GM12892 (cell line): ENCODE data around the gene ZNRF2.

Experiments
- DNase-seq: peaks from one replicate; pipeline ENCODE4 v3.0.0; 2011; ENCODE audit not compliant: insufficient read length
- FAIRE-seq: peaks from 2 replicates; lab custom pipeline; 2011; peaks lifted over from hg19 to GRCh38; lab: Jason Lieb, UNC
- POLR2A ChIP-seq: IDR thresholded peaks from 2 replicates; pipeline ENCODE4 v1.6.1; 2011; ENCODE audit warnings: low read depth, low read length, control low read depth
- POLR2AphosphoS5 ChIP-seq: IDR thresholded peaks from 2 replicates; pipeline ENCODE4 v1.6.1; 2011; ENCODE audit warnings: low read depth, low read length, control low read depth
- TAF1 ChIP-seq: IDR thresholded peaks from 2 replicates; pipeline ENCODE4 v1.6.1; 2011; ENCODE audit warnings: low read depth, mild to moderate bottlenecking, control low read depth, low read length, borderline replicate concordance

Gene ZNRF2

GRCh38 chr7:30344513-30344912, 60.1 kb downstream of the ZNRF2 start:
- TF ChIP-seq POLR2A (no peak), POLR2AphosphoS5 (no peak), TAF1 (no peak)
- FAIRE-seq, result peak; percentile 73
- DNase-seq, result no peak

GRCh38 chr7:30347226-30348082, 63.1 kb downstream of the ZNRF2 start:
- TF ChIP-seq POLR2A, result no peak
- TF ChIP-seq POLR2AphosphoS5, result no peak
- no peak for TF ChIP-seq TAF1
- DNase-seq (no peak), FAIRE-seq (peak; percentile 63)

DNA sequence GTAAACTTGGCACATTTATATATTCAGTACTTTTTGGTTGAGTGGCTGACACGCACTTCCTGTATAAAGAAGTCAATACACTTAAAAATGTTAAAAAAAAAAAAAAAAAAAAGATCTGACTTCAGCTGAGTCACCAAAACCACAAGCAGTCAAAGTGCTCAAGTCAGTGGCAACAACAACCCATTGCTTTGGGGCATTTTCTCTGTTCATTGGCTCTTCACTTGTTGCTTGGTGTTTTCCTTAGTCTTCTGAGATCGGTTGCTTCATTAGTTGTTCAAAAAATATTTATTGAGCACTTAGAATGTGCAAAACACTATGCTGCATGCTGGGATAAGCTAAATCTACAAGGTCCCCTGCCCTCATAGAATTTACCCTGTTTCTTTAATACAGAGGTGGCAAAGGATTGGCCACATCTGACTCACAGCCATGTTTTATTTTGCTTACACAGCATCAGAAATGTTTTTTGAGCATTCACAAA, 63.7 kb downstream of the ZNRF2 start:
- no peak for TF ChIP-seq POLR2A
- TF ChIP-seq TAF1, result no peak
- TF ChIP-seq POLR2AphosphoS5, result no peak
- FAIRE-seq (peak; percentile 69), DNase-seq (no peak)

DNA sequence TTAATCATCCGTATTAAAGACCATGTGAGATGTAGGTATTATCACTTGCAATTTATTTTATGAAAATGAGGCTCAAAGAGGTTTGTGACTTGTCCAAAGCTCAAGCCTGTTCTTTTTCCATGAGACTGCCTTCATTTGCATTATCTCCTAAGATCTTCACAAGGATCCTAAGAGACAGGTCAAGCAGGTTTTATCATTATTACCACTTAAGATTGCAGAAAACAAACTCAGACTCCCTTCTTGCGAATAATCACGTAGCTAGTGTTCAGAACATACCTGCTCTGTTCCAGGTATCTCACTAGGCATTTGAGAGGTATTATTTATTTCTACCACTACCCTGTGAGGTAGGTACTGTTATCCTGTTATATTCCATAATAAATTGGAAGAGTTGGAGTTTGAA, 64.8 kb downstream of the ZNRF2 start:
- no peak for TF ChIP-seq POLR2A
- TF ChIP-seq TAF1, result no peak
- peak; percentile 70 for FAIRE-seq

DNA sequence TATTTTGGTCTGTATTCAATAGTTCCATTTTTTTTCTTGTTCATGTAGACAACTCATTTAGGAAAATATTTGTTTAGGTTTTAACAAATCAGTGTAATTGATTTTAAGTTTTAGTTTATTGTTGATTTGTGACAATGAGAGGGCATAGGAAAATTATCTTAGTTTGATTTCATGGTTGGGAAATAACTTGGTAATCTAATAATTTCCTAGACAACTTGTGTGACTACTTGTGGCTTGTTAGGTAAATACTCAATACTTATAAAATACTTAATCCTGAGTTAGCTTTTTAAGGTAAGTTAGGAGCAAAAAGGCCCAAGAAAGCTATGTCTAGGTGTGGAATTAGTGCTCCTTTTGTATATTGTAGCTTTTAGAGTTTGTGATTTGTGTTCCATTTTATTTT, 65.4 kb downstream of the ZNRF2 start:
- no peak for FAIRE-seq
- no peak for DNase-seq
- TF ChIP-seq POLR2A (no peak), TAF1 (no peak), POLR2AphosphoS5 (no peak)

More for the DNA sequence above, 64.8 kb downstream of the ZNRF2 start:
- DNase-seq, result no peak

GRCh38 chr7:30351286-30351685, 66.9 kb downstream of the ZNRF2 start:
- DNase-seq (no peak), FAIRE-seq (peak; percentile 88)
- no peak for TF ChIP-seq POLR2AphosphoS5

DNA sequence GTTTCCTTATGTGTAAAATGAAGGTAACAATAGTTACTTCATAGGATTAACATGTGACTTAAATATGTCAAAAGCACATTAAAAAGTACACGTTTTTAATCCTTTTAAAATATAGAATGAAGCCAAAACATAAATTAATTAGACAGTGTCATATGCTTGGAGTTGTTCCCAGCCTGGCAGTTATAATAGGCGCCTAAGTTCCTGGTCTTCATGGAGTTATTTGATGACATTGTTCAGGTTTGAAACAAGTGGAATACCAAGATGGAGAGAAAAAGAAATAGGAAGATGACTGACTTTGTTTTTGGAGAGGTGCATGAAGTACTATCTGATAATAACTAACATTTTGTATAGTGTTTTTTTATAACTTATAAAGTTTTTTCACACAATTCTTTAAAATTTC, 67.3 kb downstream of the ZNRF2 start:
- FAIRE-seq, result peak; percentile 9
- TF ChIP-seq TAF1, result no peak
- no peak for TF ChIP-seq POLR2AphosphoS5
- no peak for TF ChIP-seq POLR2A
- no peak for DNase-seq

DNA sequence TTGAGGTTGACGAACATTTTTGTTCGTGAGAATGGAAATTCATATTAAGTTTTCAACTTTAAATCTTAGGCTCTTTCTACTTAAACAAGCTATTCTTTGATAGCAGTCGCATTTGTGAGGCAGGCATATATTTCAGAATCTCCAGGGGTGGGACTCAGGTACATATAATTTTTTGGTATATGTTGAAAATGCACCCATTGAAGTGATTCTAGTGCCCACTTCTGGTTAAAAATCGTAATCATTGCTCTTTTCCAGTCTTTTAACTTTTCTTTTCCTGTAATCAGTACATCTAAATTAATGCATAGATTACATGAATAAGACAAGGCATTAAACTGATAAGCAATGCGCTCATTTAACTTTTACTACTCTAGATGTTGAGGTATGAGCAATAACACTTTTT, 67.8 kb downstream of the ZNRF2 start:
- TF ChIP-seq POLR2AphosphoS5 (no peak), TAF1 (no peak), POLR2A (no peak)
- DNase-seq (no peak), FAIRE-seq (peak; percentile 17)

- FAIRE-seq (no peak), DNase-seq (no peak)
- no peak for TF ChIP-seq TAF1
- TF ChIP-seq POLR2A, result no peak
- no peak for TF ChIP-seq POLR2AphosphoS5
These were observed 69.1 kb downstream of the ZNRF2 start for GRCh38 chr7:30353532-30353931.

- FAIRE-seq (no peak), DNase-seq (no peak)
- TF ChIP-seq POLR2A (no peak), TAF1 (no peak), POLR2AphosphoS5 (no peak)
These were observed 69.7 kb downstream of the ZNRF2 start for GRCh38 chr7:30353932-30354607.

DNA sequence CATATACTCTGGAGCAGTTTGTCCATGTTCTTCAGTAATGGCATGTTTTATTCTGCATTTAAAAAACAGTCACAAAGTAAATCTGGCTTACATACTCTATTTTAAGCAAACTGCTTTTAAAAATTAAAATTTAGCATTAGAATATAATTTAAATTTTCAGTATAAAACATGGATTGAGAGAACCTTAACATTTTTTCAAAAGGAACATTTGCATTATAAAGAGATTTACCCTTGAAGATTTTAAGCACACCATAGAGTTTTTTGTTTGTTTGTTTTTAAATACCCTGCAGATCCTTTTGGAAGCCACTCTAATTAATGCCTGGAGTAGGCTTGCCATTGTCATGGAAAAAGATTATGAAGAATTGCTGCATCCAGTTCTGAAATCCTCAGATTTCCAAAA, 70.4 kb downstream of the ZNRF2 start:
- TF ChIP-seq POLR2AphosphoS5 (no peak), POLR2A (no peak), TAF1 (no peak)
- DNase-seq (no peak), FAIRE-seq (no peak)

- DNase-seq (no peak), FAIRE-seq (no peak)
- no peak for TF ChIP-seq POLR2A
These were observed 75.6 kb downstream of the ZNRF2 start for GRCh38 chr7:30359957-30360356.
